Mammary epithelial cell (primary cell): ENCODE data around the gene HS3ST5.

Source experiments
- EZH2 ChIP-seq: IDR thresholded peaks from 2 replicates; pipeline ENCODE4 v1.6.1; 2012; ENCODE audit warnings: low read length, inconsistent platforms, borderline replicate concordance
- TF ChIP-seq, protein P1 (sequence below), 2 donors: IDR thresholded peaks in 1 of 2; conservative IDR thresholded peaks in 1 of 2; 2 replicates each; pipeline ENCODE4 v1.5.1; 2011 to 2012; ENCODE audit warnings: inconsistent platforms in 2 of 2, low read length in 2 of 2, mild to moderate bottlenecking in 2 of 2, control low read depth in 1 of 2, low read depth in 1 of 2; ENCODE audit not compliant: insufficient read depth in 1 of 2; ENCODE audit errors: extremely low read depth in 1 of 2

GRCh38 chr6:114286211-114286610 is 56.6 kb downstream of the HS3ST5 start:
- TF ChIP-seq EZH2 = no peak
- TF ChIP-seq, protein P1, sequence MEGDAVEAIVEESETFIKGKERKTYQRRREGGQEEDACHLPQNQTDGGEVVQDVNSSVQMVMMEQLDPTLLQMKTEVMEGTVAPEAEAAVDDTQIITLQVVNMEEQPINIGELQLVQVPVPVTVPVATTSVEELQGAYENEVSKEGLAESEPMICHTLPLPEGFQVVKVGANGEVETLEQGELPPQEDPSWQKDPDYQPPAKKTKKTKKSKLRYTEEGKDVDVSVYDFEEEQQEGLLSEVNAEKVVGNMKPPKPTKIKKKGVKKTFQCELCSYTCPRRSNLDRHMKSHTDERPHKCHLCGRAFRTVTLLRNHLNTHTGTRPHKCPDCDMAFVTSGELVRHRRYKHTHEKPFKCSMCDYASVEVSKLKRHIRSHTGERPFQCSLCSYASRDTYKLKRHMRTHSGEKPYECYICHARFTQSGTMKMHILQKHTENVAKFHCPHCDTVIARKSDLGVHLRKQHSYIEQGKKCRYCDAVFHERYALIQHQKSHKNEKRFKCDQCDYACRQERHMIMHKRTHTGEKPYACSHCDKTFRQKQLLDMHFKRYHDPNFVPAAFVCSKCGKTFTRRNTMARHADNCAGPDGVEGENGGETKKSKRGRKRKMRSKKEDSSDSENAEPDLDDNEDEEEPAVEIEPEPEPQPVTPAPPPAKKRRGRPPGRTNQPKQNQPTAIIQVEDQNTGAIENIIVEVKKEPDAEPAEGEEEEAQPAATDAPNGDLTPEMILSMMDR (conservative IDR thresholded peaks at IDR 0.05 in 1 of 2, IDR thresholded peaks at IDR 0.05 in 1 of 2; ENCODE audit: extremely low read depth in 1 of 2, insufficient read depth in 1 of 2, low read depth in 1 of 2, low read length in 2 of 2) = no peak
